Lower lobe of right lung (tissue), 2 donors: ENCODE measurements around the gene KRT8. TPM values are rescaled to one million over a fixed set of nuclear protein-coding genes. Genes with fewer than 3 reads are reported as not detected.

Experiments used
- ATAC-seq, 2 donors: fragments of 200-7000 bp; cut with Tn5 transposase; one replicate each; pipeline ENCODE4 v1.9.1; 2020 to 2022; ENCODE audit warnings: mild to moderate bottlenecking in 2 of 2, moderate library complexity in 2 of 2
- DNase-seq: peaks from one replicate; pipeline ENCODE4 v3.0.0-alpha.2; 2020
- H3K27ac ChIP-seq: fragments of 200-600 bp; one replicate; pipeline ENCODE4 v1.8.0; 2022
- H3K27me3 ChIP-seq: fragments of 200-600 bp; one replicate; pipeline ENCODE4 v1.8.0; 2022; ENCODE audit warnings: low read depth
- H3K36me3 ChIP-seq: fragments of 200-600 bp; one replicate; pipeline ENCODE4 v1.8.0; 2022; ENCODE audit warnings: mild to moderate bottlenecking
- H3K4me1 ChIP-seq: fragments of 200-600 bp; one replicate; pipeline ENCODE4 v1.8.0; 2022
- H3K4me3 ChIP-seq: fragments of 200-600 bp; one replicate; pipeline ENCODE4 v1.8.0; 2022; ENCODE audit warnings: mild to moderate bottlenecking
- H3K9me3 ChIP-seq: fragments of 200-600 bp; one replicate; pipeline ENCODE4 v1.8.0; 2022
- intact Hi-C: fragments of 100-400 bp; cut with DNase I; formaldehyde crosslinking; loops from one replicate; pipeline ENCODE4 v1.11.0; 2022
- total RNA-seq: library from RNA; stranded (reverse); fragmentation: NEBNext Ultra II Directional; extraction: Animal tissue kit (Norgen Biotek cat#: 25700); gene quantifications from one replicate; pipeline ENCODE4 v1.2.1, GENCODE V29; 2021
- TF ChIP-seq, protein P1 (sequence below): fragments of 200-600 bp; IDR thresholded peaks from one replicate; pipeline ENCODE4 v1.8.0; 2022; ENCODE audit warnings: antibody characterized with exemption, mild to moderate bottlenecking
- donor health status: DM: no; HTN: yes; CAD: no; lungs with severe emphysema.

KRT8 gene
- total RNA-seq, 1 donor from 2014 or later = 139 TPM

DNA sequence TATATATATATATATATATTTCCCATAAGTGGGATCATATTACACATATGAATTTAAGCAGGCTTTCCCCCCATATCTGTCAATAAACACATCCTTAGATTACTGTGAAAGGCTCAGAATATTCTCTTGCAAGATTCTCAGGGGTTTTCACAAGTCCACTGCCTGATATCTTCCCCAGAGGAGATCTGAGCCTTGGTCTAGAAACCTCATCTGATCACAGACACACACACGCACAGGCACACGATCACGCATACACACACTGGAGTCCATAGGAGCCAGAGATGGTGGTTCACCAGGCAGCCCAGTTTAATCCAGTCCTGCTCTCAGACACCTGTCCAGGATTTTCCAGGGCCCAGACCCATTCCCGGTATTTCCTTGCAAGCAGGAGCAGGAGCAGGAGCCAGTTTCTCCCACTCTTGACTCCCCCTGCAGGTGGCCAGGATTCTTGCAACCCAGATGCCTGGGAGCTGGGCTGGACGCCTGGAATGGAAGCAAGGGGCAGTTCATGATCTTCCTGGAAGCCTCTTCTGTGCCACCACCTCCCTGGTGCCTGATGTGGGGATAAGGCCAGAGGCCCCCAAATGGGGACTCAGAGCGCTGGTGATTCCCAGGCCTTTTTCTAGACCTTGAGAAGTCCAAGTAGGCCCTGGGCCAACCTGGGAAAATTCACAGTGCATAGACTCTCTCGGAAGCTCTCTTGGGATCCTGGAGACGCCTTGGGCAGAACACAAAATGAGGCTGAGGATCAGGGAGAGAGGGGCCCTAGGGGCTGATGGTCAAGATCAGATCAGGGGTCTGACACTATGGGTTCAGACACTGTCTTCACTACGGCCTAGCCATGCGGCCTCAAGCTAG, 39.6 kb downstream of the KRT8 start:
- Histone ChIP-seq H3K27me3 (no peaks in the 10 kb centered on the region), H3K9me3 (no peaks in the 10 kb centered on the region), H3K4me1 (peaks cover 10% of the 10 kb centered on the region), H3K4me3 (no peak overlapping the region), H3K36me3 (no peaks in the 10 kb centered on the region), H3K27ac (no peak overlapping the region)
- ATAC-seq = peak; percentile 67 to 80
- peak; percentile 68 for DNase-seq
- TF ChIP-seq, protein P1, sequence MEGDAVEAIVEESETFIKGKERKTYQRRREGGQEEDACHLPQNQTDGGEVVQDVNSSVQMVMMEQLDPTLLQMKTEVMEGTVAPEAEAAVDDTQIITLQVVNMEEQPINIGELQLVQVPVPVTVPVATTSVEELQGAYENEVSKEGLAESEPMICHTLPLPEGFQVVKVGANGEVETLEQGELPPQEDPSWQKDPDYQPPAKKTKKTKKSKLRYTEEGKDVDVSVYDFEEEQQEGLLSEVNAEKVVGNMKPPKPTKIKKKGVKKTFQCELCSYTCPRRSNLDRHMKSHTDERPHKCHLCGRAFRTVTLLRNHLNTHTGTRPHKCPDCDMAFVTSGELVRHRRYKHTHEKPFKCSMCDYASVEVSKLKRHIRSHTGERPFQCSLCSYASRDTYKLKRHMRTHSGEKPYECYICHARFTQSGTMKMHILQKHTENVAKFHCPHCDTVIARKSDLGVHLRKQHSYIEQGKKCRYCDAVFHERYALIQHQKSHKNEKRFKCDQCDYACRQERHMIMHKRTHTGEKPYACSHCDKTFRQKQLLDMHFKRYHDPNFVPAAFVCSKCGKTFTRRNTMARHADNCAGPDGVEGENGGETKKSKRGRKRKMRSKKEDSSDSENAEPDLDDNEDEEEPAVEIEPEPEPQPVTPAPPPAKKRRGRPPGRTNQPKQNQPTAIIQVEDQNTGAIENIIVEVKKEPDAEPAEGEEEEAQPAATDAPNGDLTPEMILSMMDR = peak; percentile 88
- intact Hi-C loops = no loop called here

DNA sequence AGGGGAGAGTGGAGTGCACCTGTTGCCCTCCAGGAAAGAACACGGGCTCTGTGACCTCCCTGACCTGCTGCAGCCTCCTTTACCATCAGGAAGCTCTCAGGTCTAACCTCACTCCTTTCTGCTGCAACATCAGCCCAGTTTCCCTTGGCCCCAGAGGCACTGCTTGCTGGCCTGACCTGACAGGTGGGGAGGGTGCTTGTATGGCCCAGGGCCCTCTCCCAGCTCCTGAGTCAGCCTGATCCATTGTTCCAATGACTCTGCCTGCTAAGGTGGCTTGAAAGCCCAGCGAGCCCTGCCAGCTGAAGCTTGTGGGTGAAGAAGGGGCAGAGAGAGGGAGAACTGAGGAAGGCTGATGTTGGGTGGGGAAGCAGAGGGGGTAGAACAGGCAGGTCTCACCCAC, 42.9 kb downstream of the KRT8 start:
- no peaks in the 10 kb centered on the region for H3K9me3 ChIP-seq
- no peaks in the 10 kb centered on the region for H3K36me3 ChIP-seq
- no peak overlapping the region for H3K27ac ChIP-seq
- no peaks in the 10 kb centered on the region for H3K27me3 ChIP-seq
- DNase-seq = no peak
- TF ChIP-seq, protein P1 = no peak
- peaks cover under 1% of the 10 kb centered on the region for H3K4me1 ChIP-seq
- H3K4me3 ChIP-seq = no peak overlapping the region
- intact Hi-C loops = no loop called here
- no peak for ATAC-seq

DNA sequence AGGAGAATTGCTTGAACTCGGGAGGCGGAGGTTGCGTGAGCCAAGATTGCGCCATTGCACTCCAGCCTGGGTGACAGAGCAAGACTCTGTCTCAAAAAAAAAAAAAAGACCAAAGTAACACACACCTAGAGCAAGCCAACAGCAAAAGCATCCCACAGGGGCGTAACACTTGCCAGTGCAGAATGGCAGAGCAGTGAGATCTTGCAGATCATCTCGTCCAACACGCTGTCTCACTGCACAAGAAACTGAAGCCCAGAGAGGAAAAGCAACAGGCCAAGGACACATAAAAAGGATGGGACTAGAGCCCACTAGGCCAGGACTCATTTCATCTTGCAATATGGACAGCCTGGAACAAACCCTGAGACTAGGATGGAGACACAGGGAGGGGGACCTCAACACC, 43.4 kb downstream of the KRT8 start:
- no peak overlapping the region for H3K27ac ChIP-seq
- DNase-seq = no peak
- H3K36me3 ChIP-seq = no peaks in the 10 kb centered on the region
- TF ChIP-seq, protein P1 = no peak
- no peaks in the 10 kb centered on the region for H3K9me3 ChIP-seq
- intact Hi-C loops = no loop called here
- H3K4me3 ChIP-seq = no peak overlapping the region
- H3K27me3 ChIP-seq = no peaks in the 10 kb centered on the region
- no peaks in the 10 kb centered on the region for H3K4me1 ChIP-seq
- ATAC-seq = no peak

DNA sequence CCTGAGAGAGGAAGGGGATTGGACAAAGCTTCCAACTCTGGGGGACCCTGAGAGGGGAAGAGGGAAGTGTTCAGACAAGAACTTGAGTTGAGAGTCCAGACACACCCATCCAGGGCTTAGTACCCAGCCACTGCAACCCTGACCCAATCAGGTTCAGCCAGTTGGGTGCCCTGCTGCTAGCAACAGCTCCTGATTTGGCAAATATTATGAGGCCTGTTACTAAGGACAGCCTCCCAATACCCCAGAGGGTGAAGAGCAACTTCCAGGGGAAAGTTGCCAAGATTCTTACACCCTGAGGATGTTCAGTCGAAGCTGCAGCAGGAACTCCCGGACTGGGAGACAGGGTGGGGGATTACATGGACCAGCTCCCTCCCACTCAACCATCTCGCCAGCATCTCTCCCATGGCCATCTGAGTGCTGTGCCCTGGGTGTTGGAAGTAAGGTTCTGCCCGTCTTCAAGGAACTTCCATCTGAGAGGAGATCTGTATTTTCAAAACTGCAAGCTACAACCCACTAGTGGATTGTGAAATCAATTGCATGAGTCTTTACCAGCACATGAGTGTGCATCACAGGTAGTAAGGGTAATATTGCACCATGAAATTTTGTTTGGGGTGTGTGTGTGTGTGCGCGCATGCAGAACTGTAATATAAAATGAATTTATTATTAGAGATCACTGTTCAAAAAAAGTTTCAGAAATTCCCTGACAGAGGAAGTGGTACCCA, 44.6 kb downstream of the KRT8 start:
- DNase-seq (no peak), ATAC-seq (peak; percentile 82 to 88)
- TF ChIP-seq, protein P1 = no peak
- Histone ChIP-seq H3K4me3 (no peak overlapping the region), H3K27me3 (no peaks in the 10 kb centered on the region), H3K9me3 (no peaks in the 10 kb centered on the region), H3K27ac (no peak overlapping the region), H3K36me3 (no peaks in the 10 kb centered on the region), H3K4me1 (no peaks in the 10 kb centered on the region)
- intact Hi-C loops = no loop called here

DNA sequence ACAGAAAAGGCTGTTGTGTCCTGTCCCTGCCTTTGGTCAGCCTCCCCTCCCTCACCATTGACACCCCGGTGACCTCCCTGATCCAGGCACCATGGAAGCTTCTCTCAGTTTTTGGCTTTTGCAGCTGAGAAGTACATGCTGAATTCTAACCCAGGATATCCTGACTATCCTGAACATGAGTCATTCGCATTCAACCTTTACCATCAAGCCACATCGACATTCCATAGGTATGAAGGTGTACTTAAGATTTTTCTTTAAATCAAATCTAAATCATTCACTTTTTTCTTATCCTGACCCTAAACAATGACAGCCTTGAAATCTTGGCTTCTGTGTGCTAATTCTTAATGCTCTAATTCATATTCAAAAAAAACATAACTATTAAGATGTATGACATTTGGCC, 47.4 kb downstream of the KRT8 start:
- H3K4me1 ChIP-seq = no peaks in the 10 kb centered on the region
- H3K27ac ChIP-seq = no peak overlapping the region
- TF ChIP-seq, protein P1 = no peak
- H3K4me3 ChIP-seq = no peak overlapping the region
- no peak for ATAC-seq
- DNase-seq = no peak
- peaks cover 5% of the 10 kb centered on the region for H3K27me3 ChIP-seq
- H3K9me3 ChIP-seq = no peaks in the 10 kb centered on the region
- intact Hi-C loops = no loop called here
- H3K36me3 ChIP-seq = no peaks in the 10 kb centered on the region
